Astrocyte (in vitro differentiated cells and primary cell): ENCODE measurements around the gene ETV3.

Experiments
- CTCF ChIP-seq: IDR thresholded peaks from 2 replicates; pipeline ENCODE4 v1.5.1; 2011; ENCODE audit warnings: low read depth, mild to moderate bottlenecking, inconsistent platforms, low read length, moderate library complexity; ENCODE audit not compliant: insufficient read depth
- EZH2 ChIP-seq: IDR thresholded peaks from 2 replicates; pipeline ENCODE4 v1.6.1; 2012; ENCODE audit warnings: mild to moderate bottlenecking, low read length, inconsistent platforms; ENCODE audit not compliant: insufficient read depth

- no peak for TF ChIP-seq CTCF
- TF ChIP-seq EZH2, result no peak
These were observed 12.4 kb upstream of the ETV3 start for GRCh38 chr1:157150631-157151030.
